ENCODE measurements around the gene TRANK1. TPM values are rescaled to one million over a fixed set of nuclear protein-coding genes. Genes with fewer than 3 reads are reported as not detected.

TRANK1 gene
- total RNA-seq, 4 donors from 2014 or later, result 4.9 to 12.3 (median 9.1) TPM

GRCh38 chr3:36875397-36875796 lies 69.5 kb downstream of the TRANK1 start:
- 82 to 85% methylated on average over 3 of the region's 3 CpGs for WGBS, 2 donors (ENCODE audit: low coverage in 1 of 2)
- Histone ChIP-seq H3K4me1 (no peaks in the 10 kb centered on the region), H3K27ac (no peak overlapping the region), H3K4me3 (no peak overlapping the region), H3K36me3 (peaks cover 0 to 23% of the 10 kb centered on the region in 2 donors), H3K27me3 (no peaks in the 10 kb centered on the region), H3K9me3 (no peaks in the 10 kb centered on the region)
- TF ChIP-seq EP300 (IDR thresholded peaks at IDR 0.05) (no peak), POLR2AphosphoS5 (IDR thresholded peaks at IDR 0.05) (no peak), CTCF (IDR thresholded peaks at IDR 0.05) (no peak), POLR2A (IDR thresholded peaks at IDR 0.05) (no peak)
- no peak for ATAC-seq

- Histone ChIP-seq H3K9me3 (no peaks in the 10 kb centered on the region), H3K27ac (no peak overlapping the region), H3K27me3 (no peaks in the 10 kb centered on the region), H3K4me1 (no peaks in the 10 kb centered on the region), H3K4me3 (no peak overlapping the region), H3K36me3 (peaks cover 0 to 23% of the 10 kb centered on the region in 2 donors)
- no peak for TF ChIP-seq POLR2A (IDR thresholded peaks at IDR 0.05)
- no peak for TF ChIP-seq EP300 (IDR thresholded peaks at IDR 0.05)
- no peak for TF ChIP-seq POLR2AphosphoS5 (IDR thresholded peaks at IDR 0.05)
- TF ChIP-seq CTCF (IDR thresholded peaks at IDR 0.05), result no peak
- WGBS, 2 donors (ENCODE audit: low coverage in 1 of 2), result 71% methylated on average over 1 of the region's 2 CpGs; no CpG with 5 or more reads in 1 of the 2 donors
- no peak for ATAC-seq
These were observed 70.4 kb downstream of the TRANK1 start for GRCh38 chr3:36874424-36874823.

- Histone ChIP-seq H3K36me3 (peaks cover 0 to 20% of the 10 kb centered on the region in 2 donors), H3K9me3 (no peaks in the 10 kb centered on the region), H3K27me3 (no peaks in the 10 kb centered on the region), H3K4me3 (no peak overlapping the region), H3K27ac (no peak overlapping the region), H3K4me1 (no peaks in the 10 kb centered on the region)
- ATAC-seq, result no peak
- TF ChIP-seq CTCF (IDR thresholded peaks at IDR 0.05), result no peak
- no peak for TF ChIP-seq EP300 (IDR thresholded peaks at IDR 0.05)
- TF ChIP-seq POLR2AphosphoS5 (IDR thresholded peaks at IDR 0.05), result no peak
- TF ChIP-seq POLR2A (IDR thresholded peaks at IDR 0.05), result no peak
- WGBS, 2 donors (ENCODE audit: low coverage in 1 of 2), result 75% methylated on average over 2 of the region's 2 CpGs
These were observed 73.3 kb downstream of the TRANK1 start for GRCh38 chr3:36871379-36872126.

GRCh38 chr3:36868614-36869436 lies 76.0 kb downstream of the TRANK1 start:
- peak; percentile 70 for ATAC-seq
- TF ChIP-seq POLR2A (IDR thresholded peaks at IDR 0.05), result no peak
- no peak for TF ChIP-seq EP300 (IDR thresholded peaks at IDR 0.05)
- peak; percentile 60 to 78 (median 66) for TF ChIP-seq CTCF (IDR thresholded peaks at IDR 0.05)
- TF ChIP-seq POLR2AphosphoS5 (IDR thresholded peaks at IDR 0.05), result no peak
- Histone ChIP-seq H3K4me1 (no peaks in the 10 kb centered on the region), H3K27ac (no peak overlapping the region), H3K9me3 (no peaks in the 10 kb centered on the region), H3K36me3 (peaks cover 0 to 25% of the 10 kb centered on the region in 2 donors), H3K27me3 (no peaks in the 10 kb centered on the region), H3K4me3 (no peak overlapping the region)
- WGBS, 2 donors (ENCODE audit: low coverage in 1 of 2), result 4 to 43% methylated on average over 1 to 2 of the region's 2 CpGs

Measured in gastroesophageal sphincter (tissue), 4 donors.